ENCODE results near the gene PROM1. TPM values are rescaled to one million over a fixed set of nuclear protein-coding genes. Genes with fewer than 3 reads are reported as not detected.

The PROM1 gene
- polyA plus RNA-seq, 1 donor from 2014 or later = 1.1 TPM

DNA sequence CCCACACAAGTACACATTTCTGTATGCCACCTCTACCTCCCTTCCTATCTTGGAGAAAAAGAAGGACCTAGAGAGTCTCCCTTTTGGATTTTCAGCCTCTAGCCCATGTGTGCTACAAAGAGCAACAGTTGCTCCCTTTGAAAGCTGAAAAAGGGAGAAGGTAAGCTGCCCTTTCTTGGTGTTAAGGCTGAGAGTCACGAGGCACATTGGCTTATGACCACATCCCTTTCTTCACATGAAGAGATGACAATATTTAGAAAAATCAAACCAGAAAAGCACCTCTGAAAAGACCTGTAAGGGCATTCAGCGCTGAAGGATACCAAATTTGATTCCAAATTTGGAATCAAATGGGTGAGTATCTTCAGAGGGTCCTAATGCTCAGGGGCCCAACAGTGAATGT, 138.9 kb downstream of the PROM1 start:
- Histone ChIP-seq H3K9ac (ENCODE audit: low read length) (no peak overlapping the region), H4K20me1 (ENCODE audit: insufficient read depth) (no peaks in the 10 kb centered on the region), H3F3A (ENCODE audit: insufficient read depth, low read length, poor library complexity, severe bottlenecking) (no peaks in the 10 kb centered on the region), H3K9me3 (ENCODE audit: low read length) (no peaks in the 10 kb centered on the region), H3K9me2 (ENCODE audit: insufficient read depth, low read length) (no peaks in the 10 kb centered on the region), H3K27me3 (ENCODE audit: insufficient read depth, low read depth, low read length) (no peaks in the 10 kb centered on the region), H3K79me2 (replicated peaks; ENCODE audit: insufficient read depth, low read length) (no peaks in the 10 kb centered on the region), H3K4me3 (ENCODE audit: low read length) (no peak overlapping the region), H3K4me2 (ENCODE audit: low read length) (no peak overlapping the region), H2AFZ (ENCODE audit: low read depth, low read length) (no peak overlapping the region), H3K27ac (ENCODE audit: low read length) (no peak overlapping the region), H3K36me3 (ENCODE audit: insufficient read depth, low read length) (no peaks in the 10 kb centered on the region)
- TF ChIP-seq SMC3 (conservative IDR thresholded peaks at IDR 0.05; ENCODE audit: poor library complexity) = no peak
- TF ChIP-seq TAF1 (IDR thresholded peaks at IDR 0.05; ENCODE audit: low read depth) = no peak
- TF ChIP-seq MXI1 (conservative IDR thresholded peaks at IDR 0.05; ENCODE audit: poor library complexity, severe bottlenecking) = no peak
- TF ChIP-seq, protein P1, sequence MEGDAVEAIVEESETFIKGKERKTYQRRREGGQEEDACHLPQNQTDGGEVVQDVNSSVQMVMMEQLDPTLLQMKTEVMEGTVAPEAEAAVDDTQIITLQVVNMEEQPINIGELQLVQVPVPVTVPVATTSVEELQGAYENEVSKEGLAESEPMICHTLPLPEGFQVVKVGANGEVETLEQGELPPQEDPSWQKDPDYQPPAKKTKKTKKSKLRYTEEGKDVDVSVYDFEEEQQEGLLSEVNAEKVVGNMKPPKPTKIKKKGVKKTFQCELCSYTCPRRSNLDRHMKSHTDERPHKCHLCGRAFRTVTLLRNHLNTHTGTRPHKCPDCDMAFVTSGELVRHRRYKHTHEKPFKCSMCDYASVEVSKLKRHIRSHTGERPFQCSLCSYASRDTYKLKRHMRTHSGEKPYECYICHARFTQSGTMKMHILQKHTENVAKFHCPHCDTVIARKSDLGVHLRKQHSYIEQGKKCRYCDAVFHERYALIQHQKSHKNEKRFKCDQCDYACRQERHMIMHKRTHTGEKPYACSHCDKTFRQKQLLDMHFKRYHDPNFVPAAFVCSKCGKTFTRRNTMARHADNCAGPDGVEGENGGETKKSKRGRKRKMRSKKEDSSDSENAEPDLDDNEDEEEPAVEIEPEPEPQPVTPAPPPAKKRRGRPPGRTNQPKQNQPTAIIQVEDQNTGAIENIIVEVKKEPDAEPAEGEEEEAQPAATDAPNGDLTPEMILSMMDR (IDR thresholded peaks at IDR 0.05; ENCODE audit: poor library complexity, severe bottlenecking) = no peak
- no peak for TF ChIP-seq POLR2AphosphoS5 (IDR thresholded peaks at IDR 0.05)
- TF ChIP-seq EZH2 (IDR thresholded peaks at IDR 0.05; ENCODE audit: borderline replicate concordance, insufficient read depth, low read length, poor library complexity, severe bottlenecking) = no peak
- no peak for TF ChIP-seq RAD21 (conservative IDR thresholded peaks at IDR 0.05)

GRCh38 chr4:15942283-15942682, 141.5 kb downstream of the PROM1 start:
- no peak overlapping the region for H3K9ac ChIP-seq (ENCODE audit: low read length)
- no peaks in the 10 kb centered on the region for H3K9me3 ChIP-seq (ENCODE audit: low read length)
- H4K20me1 ChIP-seq (ENCODE audit: insufficient read depth) = no peaks in the 10 kb centered on the region
- H2AFZ ChIP-seq (ENCODE audit: low read depth, low read length) = no peak overlapping the region
- H3K4me2 ChIP-seq (ENCODE audit: low read length) = no peak overlapping the region
- no peaks in the 10 kb centered on the region for H3K9me2 ChIP-seq (ENCODE audit: insufficient read depth, low read length)
- TF ChIP-seq SMC3 (conservative IDR thresholded peaks at IDR 0.05; ENCODE audit: poor library complexity) (no peak), RAD21 (conservative IDR thresholded peaks at IDR 0.05) (no peak), REST (IDR thresholded peaks at IDR 0.05; ENCODE audit: borderline replicate concordance) (no peak), POLR2AphosphoS5 (IDR thresholded peaks at IDR 0.05) (no peak), TAF1 (IDR thresholded peaks at IDR 0.05; ENCODE audit: low read depth) (no peak), EZH2 (IDR thresholded peaks at IDR 0.05; ENCODE audit: borderline replicate concordance, insufficient read depth, low read length, poor library complexity, severe bottlenecking) (no peak), EP300 (conservative IDR thresholded peaks at IDR 0.05; ENCODE audit: poor library complexity, severe bottlenecking) (no peak), MXI1 (conservative IDR thresholded peaks at IDR 0.05; ENCODE audit: poor library complexity, severe bottlenecking) (no peak)
- TF ChIP-seq, protein P1 (IDR thresholded peaks at IDR 0.05; ENCODE audit: poor library complexity, severe bottlenecking) = no peak
- H3K79me2 ChIP-seq (replicated peaks; ENCODE audit: insufficient read depth, low read length) = no peaks in the 10 kb centered on the region
- no peaks in the 10 kb centered on the region for H3K36me3 ChIP-seq (ENCODE audit: insufficient read depth, low read length)
- H3K27me3 ChIP-seq (ENCODE audit: insufficient read depth, low read depth, low read length) = no peaks in the 10 kb centered on the region
- no peak overlapping the region for H3K27ac ChIP-seq (ENCODE audit: low read length)
- no peak overlapping the region for H3K4me3 ChIP-seq (ENCODE audit: low read length)
- no peaks in the 10 kb centered on the region for H3F3A ChIP-seq (ENCODE audit: insufficient read depth, low read length, poor library complexity, severe bottlenecking)
